Endothelial cell (in vitro differentiated cells): ENCODE data around the gene MSANTD7. TPM values are rescaled to one million over a fixed set of nuclear protein-coding genes. Genes with fewer than 3 reads are reported as not detected.

Source experiments
- DNase-seq: peaks from one replicate; pipeline ENCODE4 v3.0.0; 2021; ENCODE audit warnings: low spot score
- H3K27ac Mint-ChIP-seq: one replicate; pipeline ENCODE4 v1.8.0; 2021; ENCODE audit warnings: mixed read lengths, inconsistent platforms; ENCODE audit not compliant: unreplicated experiment
- H3K27me3 Mint-ChIP-seq: one replicate; pipeline ENCODE4 v1.8.0; 2021; ENCODE audit warnings: mild to moderate bottlenecking, moderate library complexity, mixed read lengths, inconsistent platforms; ENCODE audit not compliant: unreplicated experiment
- H3K36me3 Mint-ChIP-seq: one replicate; pipeline ENCODE4 v1.8.0; 2021; ENCODE audit warnings: mild to moderate bottlenecking, low read depth, mixed read lengths, inconsistent platforms; ENCODE audit not compliant: unreplicated experiment
- H3K4me1 Mint-ChIP-seq: one replicate; pipeline ENCODE4 v1.8.0; 2021; ENCODE audit warnings: mild to moderate bottlenecking, mixed read lengths, inconsistent platforms; ENCODE audit not compliant: unreplicated experiment
- H3K4me3 Mint-ChIP-seq: one replicate; pipeline ENCODE4 v1.8.0; 2021; ENCODE audit warnings: mild to moderate bottlenecking, mixed read lengths, inconsistent platforms; ENCODE audit not compliant: unreplicated experiment
- H3K9me3 Mint-ChIP-seq: one replicate; pipeline ENCODE4 v1.8.0; 2021; ENCODE audit warnings: mixed read lengths, inconsistent platforms; ENCODE audit not compliant: unreplicated experiment
- total RNA-seq: library from RNA; stranded (reverse); fragmentation: NEBNext Ultra II Directional; extraction: Animal tissue kit (Norgen Biotek cat#: 25700); gene quantifications from one replicate; pipeline ENCODE4 v1.2.1, GENCODE V29; 2021; ENCODE audit not compliant: unreplicated experiment
- TF ChIP-seq, protein P1 (sequence below): fragments of 200-600 bp; sonication (generic); IDR thresholded peaks from one replicate; pipeline ENCODE4 v1.5.0; 2021; ENCODE audit warnings: antibody characterized with exemption; ENCODE audit not compliant: unreplicated experiment

Gene MSANTD7
- total RNA-seq, 1 donor from 2014 or later, result 17.9 TPM

DNA sequence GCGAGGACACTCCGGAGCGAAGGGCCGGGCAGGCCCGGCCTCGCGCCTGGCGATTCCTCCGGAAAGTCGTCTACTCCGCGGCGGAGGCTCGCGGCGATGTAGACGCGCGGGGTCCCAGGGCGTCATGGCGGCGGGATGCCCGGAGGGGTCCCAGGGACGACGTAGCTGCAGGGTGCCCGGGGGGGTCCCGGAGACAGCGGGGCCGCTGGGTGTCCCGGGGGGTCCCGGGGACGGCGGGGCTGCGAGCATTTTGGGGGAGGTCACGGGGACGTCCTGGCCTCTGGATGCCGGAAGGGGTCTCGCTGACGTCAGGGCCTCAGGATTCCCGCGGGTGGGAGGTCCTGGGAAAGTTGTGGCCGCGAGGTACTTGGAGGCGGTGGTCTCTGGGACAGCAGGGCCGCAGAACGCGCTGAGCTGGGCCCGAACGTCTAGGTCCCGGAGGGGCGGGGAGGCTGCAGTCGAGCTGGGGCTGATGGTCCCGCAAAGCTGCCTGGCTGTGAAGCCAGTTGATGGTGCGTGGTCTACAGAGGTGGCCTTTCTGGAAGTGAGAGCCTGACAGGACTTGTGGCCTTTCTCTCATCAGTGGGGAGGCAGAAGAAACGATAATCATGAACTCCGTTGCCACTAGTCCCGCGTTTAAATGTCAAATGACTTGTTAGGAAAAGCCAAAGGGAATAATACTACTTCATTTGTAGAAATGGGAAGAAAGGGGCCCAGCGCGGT is 637 bp downstream of the MSANTD7 start:
- Mint-ChIP-seq H3K4me3 (peak overlapping the region; percentile 96), H3K27me3 (peaks cover 5% of the 10 kb centered on the region), H3K27ac (peak overlapping the region; percentile 94), H3K36me3 (peaks cover 9% of the 10 kb centered on the region), H3K9me3 (no peaks in the 10 kb centered on the region), H3K4me1 (peaks cover 29% of the 10 kb centered on the region)
- TF ChIP-seq, protein P1, sequence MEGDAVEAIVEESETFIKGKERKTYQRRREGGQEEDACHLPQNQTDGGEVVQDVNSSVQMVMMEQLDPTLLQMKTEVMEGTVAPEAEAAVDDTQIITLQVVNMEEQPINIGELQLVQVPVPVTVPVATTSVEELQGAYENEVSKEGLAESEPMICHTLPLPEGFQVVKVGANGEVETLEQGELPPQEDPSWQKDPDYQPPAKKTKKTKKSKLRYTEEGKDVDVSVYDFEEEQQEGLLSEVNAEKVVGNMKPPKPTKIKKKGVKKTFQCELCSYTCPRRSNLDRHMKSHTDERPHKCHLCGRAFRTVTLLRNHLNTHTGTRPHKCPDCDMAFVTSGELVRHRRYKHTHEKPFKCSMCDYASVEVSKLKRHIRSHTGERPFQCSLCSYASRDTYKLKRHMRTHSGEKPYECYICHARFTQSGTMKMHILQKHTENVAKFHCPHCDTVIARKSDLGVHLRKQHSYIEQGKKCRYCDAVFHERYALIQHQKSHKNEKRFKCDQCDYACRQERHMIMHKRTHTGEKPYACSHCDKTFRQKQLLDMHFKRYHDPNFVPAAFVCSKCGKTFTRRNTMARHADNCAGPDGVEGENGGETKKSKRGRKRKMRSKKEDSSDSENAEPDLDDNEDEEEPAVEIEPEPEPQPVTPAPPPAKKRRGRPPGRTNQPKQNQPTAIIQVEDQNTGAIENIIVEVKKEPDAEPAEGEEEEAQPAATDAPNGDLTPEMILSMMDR, result no peak
- peak; percentile 64 for DNase-seq

DNA sequence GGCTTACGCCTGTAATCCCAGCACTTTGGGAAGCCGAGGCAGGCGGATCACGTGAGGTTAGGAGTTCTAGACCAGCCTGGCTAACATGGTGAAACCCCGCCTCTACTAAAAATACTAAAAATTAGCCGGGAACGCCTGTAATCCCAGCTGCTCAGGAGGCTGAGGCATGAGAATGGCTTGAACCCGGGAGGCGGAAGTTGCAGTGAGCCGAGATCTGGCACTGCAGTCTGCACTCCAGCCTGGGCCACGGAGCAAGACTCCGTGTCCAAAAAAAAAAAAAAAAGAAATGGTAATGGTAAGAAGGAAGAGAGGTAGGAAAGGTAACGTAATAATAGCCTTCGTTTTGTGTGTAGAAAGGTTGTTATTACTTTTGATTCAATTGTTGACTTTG is 1.2 kb downstream of the MSANTD7 start:
- TF ChIP-seq, protein P1, result no peak
- Mint-ChIP-seq H3K4me3 (peak overlapping the region; percentile 96), H3K4me1 (peaks cover 28% of the 10 kb centered on the region), H3K9me3 (no peaks in the 10 kb centered on the region), H3K27me3 (peaks cover 5% of the 10 kb centered on the region), H3K27ac (peak overlapping the region; percentile 94), H3K36me3 (peaks cover 13% of the 10 kb centered on the region)
- DNase-seq, result no peak

DNA sequence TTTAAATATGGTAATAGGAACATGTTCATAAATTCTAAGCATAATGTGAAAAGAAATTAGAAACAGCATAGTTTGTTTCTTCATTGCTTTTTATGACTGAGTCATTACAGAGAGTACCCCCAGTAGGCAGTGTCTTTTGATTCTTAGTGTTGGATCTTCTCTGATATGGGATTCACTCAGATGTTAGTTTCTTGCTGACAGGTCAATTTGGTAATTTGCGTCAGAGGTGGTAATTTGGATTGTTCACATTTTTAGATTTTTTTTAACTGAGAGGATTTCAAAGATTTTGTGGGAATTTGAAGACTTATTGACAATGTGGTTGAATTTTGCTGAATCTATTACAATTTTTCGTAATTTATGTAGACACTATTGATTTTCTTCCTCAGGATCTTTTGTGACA is 2.1 kb downstream of the MSANTD7 start:
- Mint-ChIP-seq H3K4me3 (no peak overlapping the region), H3K36me3 (peaks cover 19% of the 10 kb centered on the region), H3K27me3 (peaks cover 4% of the 10 kb centered on the region)

DNA sequence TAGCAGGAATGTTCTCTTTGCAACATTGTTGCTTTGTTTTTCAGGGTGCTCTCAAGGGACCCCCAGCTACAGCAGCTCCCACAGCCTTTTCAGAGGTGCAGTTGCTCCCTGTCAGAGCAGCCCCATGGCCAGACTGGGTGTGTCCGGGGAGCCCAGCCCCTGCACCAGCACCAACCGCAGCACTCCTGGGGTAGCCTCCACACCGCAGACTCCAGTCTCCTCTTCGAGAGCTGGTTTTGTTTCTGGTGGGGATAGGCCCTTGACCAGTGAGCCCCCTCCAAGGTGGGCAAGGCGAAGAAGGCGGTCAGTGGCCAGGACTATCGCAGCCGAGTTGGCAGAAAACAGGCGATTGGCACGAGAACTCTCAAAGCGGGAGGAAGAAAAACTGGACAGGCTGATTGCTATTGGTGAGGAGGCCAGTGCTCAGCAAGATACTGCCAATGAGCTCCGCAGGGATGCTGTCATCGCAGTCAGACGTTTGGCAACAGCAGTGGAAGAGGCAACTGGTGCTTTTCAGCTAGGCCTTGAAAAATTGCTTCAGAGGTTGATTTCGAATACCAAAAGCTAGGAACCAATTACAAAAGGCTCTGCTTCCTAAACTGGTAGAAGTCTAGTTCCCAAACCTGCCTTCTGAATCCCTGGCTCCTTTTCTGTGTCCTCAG is 5.4 kb downstream of the MSANTD7 start:
- peaks cover 6% of the 10 kb centered on the region for H3K4me1 Mint-ChIP-seq
- no peak overlapping the region for H3K4me3 Mint-ChIP-seq
- TF ChIP-seq, protein P1, result no peak
- peaks cover 21% of the 10 kb centered on the region for H3K36me3 Mint-ChIP-seq
- no peak for DNase-seq
- peaks cover 3% of the 10 kb centered on the region for H3K27me3 Mint-ChIP-seq
- H3K9me3 Mint-ChIP-seq, result no peaks in the 10 kb centered on the region
- H3K27ac Mint-ChIP-seq, result no peak overlapping the region

More for the DNA sequence above, 2.1 kb downstream of the MSANTD7 start:
- Mint-ChIP-seq H3K9me3 (no peaks in the 10 kb centered on the region), H3K27ac (no peak overlapping the region), H3K4me1 (peaks cover 20% of the 10 kb centered on the region)
- no peak for DNase-seq
- TF ChIP-seq, protein P1, result no peak

DNA sequence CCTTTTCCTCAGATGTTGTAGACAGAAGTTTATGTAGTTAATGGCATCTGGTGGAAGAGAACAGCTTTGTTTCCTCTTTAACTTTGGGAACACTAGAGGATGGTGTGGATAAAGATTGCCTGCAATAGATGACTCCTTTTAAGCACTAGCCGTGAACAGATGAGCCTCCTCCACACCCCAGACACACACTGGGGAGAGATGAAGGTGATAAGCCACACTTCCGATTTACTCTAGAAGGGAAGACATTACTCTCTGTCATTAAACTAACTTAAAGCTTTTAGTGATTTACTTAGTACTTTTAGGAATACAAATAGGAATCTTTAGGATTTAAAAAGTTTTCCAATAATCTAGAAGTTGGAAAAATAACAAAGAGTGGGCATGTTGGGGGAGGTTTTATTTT is 6.8 kb downstream of the MSANTD7 start:
- Mint-ChIP-seq H3K27me3 (no peaks in the 10 kb centered on the region), H3K27ac (peak overlapping the region; percentile 28), H3K9me3 (no peaks in the 10 kb centered on the region), H3K36me3 (peaks cover 21% of the 10 kb centered on the region), H3K4me1 (no peaks in the 10 kb centered on the region), H3K4me3 (no peak overlapping the region)
- no peak for DNase-seq
- TF ChIP-seq, protein P1, result no peak
